Astrocyte (in vitro differentiated cells and primary cell): ENCODE data around the gene COL18A1. TPM values are rescaled to one million over a fixed set of nuclear protein-coding genes. Genes with fewer than 3 reads are reported as not detected.

Experiments
- DNase-seq: peaks from one replicate; pipeline ENCODE4 v3.0.0-alpha.2; 2010; ENCODE audit warnings: low read depth
- FAIRE-seq: peaks from 2 replicates; lab custom pipeline; 2011; peaks lifted over from hg19 to GRCh38; lab: Jason Lieb, UNC
- H2AFZ ChIP-seq: 2 replicates; pipeline ENCODE4 v1.6.0; 2012; ENCODE audit warnings: low read depth, low read length, inconsistent platforms
- H3K27ac ChIP-seq: 2 replicates; pipeline ENCODE4 v1.5.1; 2011; ENCODE audit warnings: low read depth, low read length, inconsistent platforms
- H3K27me3 ChIP-seq: 2 replicates; pipeline ENCODE4 v1.6.0; 2011; ENCODE audit warnings: low read length, inconsistent platforms; ENCODE audit not compliant: insufficient read depth
- H3K36me3 ChIP-seq: 2 replicates; pipeline ENCODE4 v1.5.1; 2011; ENCODE audit warnings: low read length, inconsistent platforms; ENCODE audit not compliant: insufficient read depth
- H3K4me1 ChIP-seq: 2 replicates; pipeline ENCODE4 v1.5.1; 2011; ENCODE audit warnings: low read length, inconsistent platforms; ENCODE audit not compliant: insufficient read depth
- H3K4me2 ChIP-seq: 2 replicates; pipeline ENCODE4 v1.6.0; 2012; ENCODE audit warnings: low read length, inconsistent platforms
- H3K4me3 ChIP-seq: 2 replicates; pipeline ENCODE4 v1.5.1; 2011; ENCODE audit warnings: low read depth, mild to moderate bottlenecking, low read length, inconsistent platforms; ENCODE audit not compliant: insufficient read depth
- H3K79me2 ChIP-seq: 2 replicates; pipeline ENCODE4 v1.6.0; 2012; ENCODE audit warnings: mild to moderate bottlenecking, low read length, inconsistent platforms; ENCODE audit not compliant: insufficient read depth
- H3K9ac ChIP-seq: 2 replicates; pipeline ENCODE4 v1.6.0; 2012; ENCODE audit warnings: mild to moderate bottlenecking, low read length, inconsistent platforms
- H3K9me3 ChIP-seq: 2 replicates; pipeline ENCODE4 v1.5.1; 2012; ENCODE audit warnings: low read depth, mild to moderate bottlenecking, low read length, inconsistent platforms; ENCODE audit not compliant: insufficient read depth
- H4K20me1 ChIP-seq: 2 replicates; pipeline ENCODE4 v1.6.0; 2012; ENCODE audit warnings: low read length, inconsistent platforms; ENCODE audit not compliant: insufficient read depth
- H3K27ac Mint-ChIP-seq: one replicate; pipeline ENCODE4 v1.8.0; 2021; ENCODE audit warnings: mild to moderate bottlenecking, mixed read lengths; ENCODE audit not compliant: unreplicated experiment
- H3K27me3 Mint-ChIP-seq: one replicate; pipeline ENCODE4 v1.8.0; 2021; ENCODE audit warnings: low read depth, mixed read lengths; ENCODE audit not compliant: unreplicated experiment
- H3K36me3 Mint-ChIP-seq: one replicate; pipeline ENCODE4 v1.8.0; 2021; ENCODE audit warnings: low read depth, mixed read lengths; ENCODE audit not compliant: unreplicated experiment
- H3K4me1 Mint-ChIP-seq: one replicate; pipeline ENCODE4 v1.8.0; 2021; ENCODE audit warnings: low read depth, mixed read lengths; ENCODE audit not compliant: unreplicated experiment
- H3K4me3 Mint-ChIP-seq: one replicate; pipeline ENCODE4 v1.8.0; 2021; ENCODE audit warnings: mild to moderate bottlenecking, moderate library complexity, mixed read lengths; ENCODE audit not compliant: unreplicated experiment
- H3K9me3 Mint-ChIP-seq: one replicate; pipeline ENCODE4 v1.8.0; 2021; ENCODE audit warnings: mild to moderate bottlenecking, mixed read lengths; ENCODE audit not compliant: unreplicated experiment
- EZH2 ChIP-seq: IDR thresholded peaks from 2 replicates; pipeline ENCODE4 v1.6.1; 2012; ENCODE audit warnings: mild to moderate bottlenecking, low read length, inconsistent platforms; ENCODE audit not compliant: insufficient read depth
- total RNA-seq: library from RNA; stranded (reverse); gene quantifications from 2 replicates; pipeline ENCODE4 v1.2.1, GENCODE V29; 2021
- TF ChIP-seq, protein P1 (sequence below): IDR thresholded peaks from 2 replicates; pipeline ENCODE4 v1.5.1; 2011; ENCODE audit warnings: low read depth, mild to moderate bottlenecking, inconsistent platforms, low read length, moderate library complexity; ENCODE audit not compliant: insufficient read depth

COL18A1 gene
- total RNA-seq, 1 donor from 2014 or later, result 616 TPM

GRCh38 chr21:45371081-45371480 lies 33.9 kb upstream of the COL18A1 start:
- peaks cover 23% of the 10 kb centered on the region for H3K4me1 Mint-ChIP-seq
- no peak overlapping the region for H2AFZ ChIP-seq
- no peak overlapping the region for H3K9ac ChIP-seq
- peaks cover 12% of the 10 kb centered on the region for H3K9me3 Mint-ChIP-seq
- H3K4me3 Mint-ChIP-seq, result no peak overlapping the region
- no peak overlapping the region for H3K27ac ChIP-seq
- no peaks in the 10 kb centered on the region for H3K27me3 ChIP-seq
- no peaks in the 10 kb centered on the region for H3K79me2 ChIP-seq
- H3K36me3 Mint-ChIP-seq, result peaks cover 2% of the 10 kb centered on the region
- H4K20me1 ChIP-seq, result no peaks in the 10 kb centered on the region
- peaks cover 28% of the 10 kb centered on the region for H3K4me1 ChIP-seq
- H3K9me3 ChIP-seq, result no peaks in the 10 kb centered on the region
- DNase-seq, result no peak
- FAIRE-seq, result no peak
- no peak overlapping the region for H3K4me3 ChIP-seq
- TF ChIP-seq, protein P1, sequence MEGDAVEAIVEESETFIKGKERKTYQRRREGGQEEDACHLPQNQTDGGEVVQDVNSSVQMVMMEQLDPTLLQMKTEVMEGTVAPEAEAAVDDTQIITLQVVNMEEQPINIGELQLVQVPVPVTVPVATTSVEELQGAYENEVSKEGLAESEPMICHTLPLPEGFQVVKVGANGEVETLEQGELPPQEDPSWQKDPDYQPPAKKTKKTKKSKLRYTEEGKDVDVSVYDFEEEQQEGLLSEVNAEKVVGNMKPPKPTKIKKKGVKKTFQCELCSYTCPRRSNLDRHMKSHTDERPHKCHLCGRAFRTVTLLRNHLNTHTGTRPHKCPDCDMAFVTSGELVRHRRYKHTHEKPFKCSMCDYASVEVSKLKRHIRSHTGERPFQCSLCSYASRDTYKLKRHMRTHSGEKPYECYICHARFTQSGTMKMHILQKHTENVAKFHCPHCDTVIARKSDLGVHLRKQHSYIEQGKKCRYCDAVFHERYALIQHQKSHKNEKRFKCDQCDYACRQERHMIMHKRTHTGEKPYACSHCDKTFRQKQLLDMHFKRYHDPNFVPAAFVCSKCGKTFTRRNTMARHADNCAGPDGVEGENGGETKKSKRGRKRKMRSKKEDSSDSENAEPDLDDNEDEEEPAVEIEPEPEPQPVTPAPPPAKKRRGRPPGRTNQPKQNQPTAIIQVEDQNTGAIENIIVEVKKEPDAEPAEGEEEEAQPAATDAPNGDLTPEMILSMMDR, result no peak
- no peak for TF ChIP-seq EZH2
- no peaks in the 10 kb centered on the region for H3K27me3 Mint-ChIP-seq
- no peak overlapping the region for H3K27ac Mint-ChIP-seq
- no peaks in the 10 kb centered on the region for H3K36me3 ChIP-seq
- H3K4me2 ChIP-seq, result no peak overlapping the region

GRCh38 chr21:45371655-45372054 lies 33.3 kb upstream of the COL18A1 start:
- peaks cover 19% of the 10 kb centered on the region for H3K4me1 Mint-ChIP-seq
- Histone ChIP-seq H3K27ac (no peak overlapping the region), H3K36me3 (no peaks in the 10 kb centered on the region), H4K20me1 (no peaks in the 10 kb centered on the region), H3K9me3 (no peaks in the 10 kb centered on the region), H3K9ac (no peak overlapping the region), H2AFZ (no peak overlapping the region), H3K4me1 (peaks cover 24% of the 10 kb centered on the region), H3K79me2 (no peaks in the 10 kb centered on the region), H3K27me3 (no peaks in the 10 kb centered on the region), H3K4me2 (no peak overlapping the region), H3K4me3 (no peak overlapping the region)
- peaks cover 12% of the 10 kb centered on the region for H3K9me3 Mint-ChIP-seq
- FAIRE-seq, result no peak
- H3K36me3 Mint-ChIP-seq, result peaks cover 2% of the 10 kb centered on the region
- H3K27me3 Mint-ChIP-seq, result no peaks in the 10 kb centered on the region
- H3K27ac Mint-ChIP-seq, result no peak overlapping the region
- TF ChIP-seq, protein P1, result no peak
- TF ChIP-seq EZH2, result no peak
- DNase-seq, result no peak
- no peak overlapping the region for H3K4me3 Mint-ChIP-seq

DNA sequence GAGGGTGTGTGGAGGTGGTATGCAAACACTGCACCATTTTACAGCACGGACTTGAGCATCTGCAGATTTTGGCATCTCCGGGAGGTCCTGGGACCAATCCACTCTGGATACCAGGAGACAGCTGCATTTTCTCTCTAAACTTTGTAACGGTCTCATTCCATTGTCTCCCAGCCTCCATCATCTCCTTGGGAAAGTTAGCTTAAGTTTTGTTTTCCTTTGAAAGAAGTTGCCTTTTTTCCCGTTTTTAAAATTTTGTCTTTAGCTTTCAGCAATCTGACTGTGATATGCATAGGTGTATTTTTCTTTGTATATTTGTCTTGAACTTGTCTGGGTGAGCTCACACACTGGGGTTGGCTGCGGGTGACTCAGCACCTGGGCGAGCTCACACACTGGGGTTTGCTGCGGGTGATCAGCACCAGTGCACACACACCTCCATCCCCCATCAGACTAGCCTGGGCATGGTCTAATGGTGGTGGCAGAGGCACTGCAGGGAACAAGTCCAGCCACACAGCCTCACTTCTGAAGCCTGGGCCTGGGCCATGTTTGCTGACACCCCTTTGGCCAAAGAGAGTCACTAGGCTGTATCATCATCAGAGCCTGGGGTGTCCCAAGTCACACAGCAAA lies 32.1 kb upstream of the COL18A1 start:
- H3K27me3 Mint-ChIP-seq, result no peaks in the 10 kb centered on the region
- H3K4me1 Mint-ChIP-seq, result peaks cover 11% of the 10 kb centered on the region

More for the DNA sequence above, 32.1 kb upstream of the COL18A1 start:
- Mint-ChIP-seq H3K27ac (peak overlapping the region; percentile 78), H3K4me3 (peak overlapping the region; percentile 4), H3K36me3 (peaks cover 4% of the 10 kb centered on the region), H3K9me3 (peaks cover 21% of the 10 kb centered on the region)
- Histone ChIP-seq H3K36me3 (no peaks in the 10 kb centered on the region), H2AFZ (no peak overlapping the region), H3K4me1 (peaks cover 12% of the 10 kb centered on the region), H4K20me1 (no peaks in the 10 kb centered on the region), H3K4me3 (no peak overlapping the region), H3K4me2 (peak overlapping the region; percentile 41), H3K9me3 (no peaks in the 10 kb centered on the region), H3K27ac (peak overlapping the region; percentile 6), H3K27me3 (no peaks in the 10 kb centered on the region), H3K79me2 (no peaks in the 10 kb centered on the region), H3K9ac (no peak overlapping the region)
- FAIRE-seq, result no peak
- TF ChIP-seq EZH2, result no peak
- TF ChIP-seq, protein P1, result no peak
- peak; percentile 61 for DNase-seq
